C4-2B (cell line): Measurements from ENCODE around the gene LSM4.

ENCODE experiments used
- H3K27ac ChIP-seq: fragments of 450-650 bp; 2 replicates; pipeline ENCODE4 v1.5.1; 2017
- ZFX ChIP-seq: fragments of 450-650 bp; IDR thresholded peaks from 2 replicates; pipeline ENCODE4 v1.6.1; 2017
- TF ChIP-seq, protein P1 (sequence below): fragments of 450-650 bp; conservative IDR thresholded peaks from 2 replicates; pipeline ENCODE4 v1.5.1; 2017; ENCODE audit warnings: mild to moderate bottlenecking

Gene LSM4

GRCh38 chr19:18304208-18304457 lies 18.7 kb downstream of the LSM4 start:
- TF ChIP-seq ZFX: no peak
- TF ChIP-seq, protein P1, sequence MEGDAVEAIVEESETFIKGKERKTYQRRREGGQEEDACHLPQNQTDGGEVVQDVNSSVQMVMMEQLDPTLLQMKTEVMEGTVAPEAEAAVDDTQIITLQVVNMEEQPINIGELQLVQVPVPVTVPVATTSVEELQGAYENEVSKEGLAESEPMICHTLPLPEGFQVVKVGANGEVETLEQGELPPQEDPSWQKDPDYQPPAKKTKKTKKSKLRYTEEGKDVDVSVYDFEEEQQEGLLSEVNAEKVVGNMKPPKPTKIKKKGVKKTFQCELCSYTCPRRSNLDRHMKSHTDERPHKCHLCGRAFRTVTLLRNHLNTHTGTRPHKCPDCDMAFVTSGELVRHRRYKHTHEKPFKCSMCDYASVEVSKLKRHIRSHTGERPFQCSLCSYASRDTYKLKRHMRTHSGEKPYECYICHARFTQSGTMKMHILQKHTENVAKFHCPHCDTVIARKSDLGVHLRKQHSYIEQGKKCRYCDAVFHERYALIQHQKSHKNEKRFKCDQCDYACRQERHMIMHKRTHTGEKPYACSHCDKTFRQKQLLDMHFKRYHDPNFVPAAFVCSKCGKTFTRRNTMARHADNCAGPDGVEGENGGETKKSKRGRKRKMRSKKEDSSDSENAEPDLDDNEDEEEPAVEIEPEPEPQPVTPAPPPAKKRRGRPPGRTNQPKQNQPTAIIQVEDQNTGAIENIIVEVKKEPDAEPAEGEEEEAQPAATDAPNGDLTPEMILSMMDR: no peak
- H3K27ac ChIP-seq: no peak overlapping the region

DNA sequence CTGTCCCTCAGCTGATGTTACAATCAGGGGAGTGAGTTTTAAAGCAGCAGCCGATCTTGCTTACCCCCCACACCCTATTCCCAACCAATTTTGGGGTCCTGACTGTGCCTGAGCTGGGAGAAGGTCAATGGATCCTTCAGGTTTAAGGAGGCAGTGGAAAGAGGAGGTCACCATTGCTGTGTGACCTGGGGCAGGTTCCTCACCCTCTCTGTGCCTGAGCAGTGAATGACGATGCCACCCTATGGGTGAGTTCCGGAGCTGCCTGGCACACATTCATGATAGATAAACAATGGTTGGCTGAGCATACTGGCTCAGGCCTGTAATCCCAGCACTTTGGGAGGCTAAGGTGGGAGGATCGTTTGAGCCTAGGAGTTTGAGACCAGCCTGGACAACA lies 21.2 kb downstream of the LSM4 start:
- no peak overlapping the region for H3K27ac ChIP-seq
- TF ChIP-seq ZFX: no peak
- TF ChIP-seq, protein P1: no peak

- no peak overlapping the region for H3K27ac ChIP-seq
- TF ChIP-seq, protein P1: no peak
- no peak for TF ChIP-seq ZFX
Measured at GRCh38 chr19:18300930-18301717, 21.8 kb downstream of the LSM4 start.

DNA sequence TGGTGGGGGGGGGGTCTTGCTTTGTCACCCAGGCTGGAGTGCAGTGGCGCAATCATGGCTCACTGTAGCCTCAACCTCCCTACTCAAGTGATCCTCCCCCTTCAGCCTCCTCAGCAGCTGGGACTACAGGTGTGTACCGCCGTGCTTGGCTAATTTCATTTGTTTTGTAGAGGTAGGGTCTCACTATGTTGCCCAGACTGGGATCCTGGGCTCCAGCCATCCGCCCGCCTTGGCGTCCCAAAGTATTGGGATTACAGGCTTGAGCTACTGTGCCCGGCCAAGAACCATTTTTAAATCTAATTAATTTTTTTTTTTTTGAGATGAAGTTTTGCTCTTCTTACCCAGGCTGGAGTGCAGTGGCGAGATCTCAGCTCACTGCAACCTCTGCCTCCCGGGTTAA lies 23.2 kb downstream of the LSM4 start:
- TF ChIP-seq, protein P1: no peak
- no peak for TF ChIP-seq ZFX
- H3K27ac ChIP-seq: no peak overlapping the region

GRCh38 chr19:18298601-18299000 lies 24.3 kb downstream of the LSM4 start:
- TF ChIP-seq, protein P1: no peak
- TF ChIP-seq ZFX: no peak
- H3K27ac ChIP-seq: no peak overlapping the region

- no peak overlapping the region for H3K27ac ChIP-seq
Measured at GRCh38 chr19:18297308-18297707, 25.6 kb downstream of the LSM4 start.

GRCh38 chr19:18295034-18295451 lies 27.8 kb downstream of the LSM4 start:
- TF ChIP-seq ZFX: no peak
- TF ChIP-seq, protein P1: no peak
- no peak overlapping the region for H3K27ac ChIP-seq

More at GRCh38 chr19:18297308-18297707, 25.6 kb downstream of the LSM4 start:
- TF ChIP-seq ZFX: no peak
- TF ChIP-seq, protein P1: no peak
